H1 (cell line): ENCODE measurements around the gene EYA2. TPM values are rescaled to one million over a fixed set of nuclear protein-coding genes. Genes with fewer than 3 reads are reported as not detected.

ENCODE experiments used
- BRCA1 ChIP-seq: IDR thresholded peaks from 2 replicates; pipeline ENCODE4 v1.6.1; 2012; ENCODE audit warnings: low read depth, low read length, improper control_type of control experiment
- CHD2 ChIP-seq: IDR thresholded peaks from 2 replicates; pipeline ENCODE4 v1.6.1; 2012; ENCODE audit warnings: low read length, improper control_type of control experiment
- POLR2A ChIP-seq, 2 experiments: IDR thresholded peaks; 1 replicate in 1 of 2; 2 replicates in 1 of 2; pipeline ENCODE4 v1.6.1; 2011; ENCODE audit warnings: low read depth in 2 of 2, low read length in 2 of 2, mild to moderate bottlenecking in 2 of 2; ENCODE audit errors: control extremely low read depth in 1 of 2
- RFX5 ChIP-seq: IDR thresholded peaks from 2 replicates; pipeline ENCODE4 v1.6.1; 2011; ENCODE audit warnings: low read depth, low read length, improper control_type of control experiment, borderline replicate concordance
- TAF1 ChIP-seq: IDR thresholded peaks from 2 replicates; pipeline ENCODE4 v1.6.1; 2011; ENCODE audit warnings: mild to moderate bottlenecking, low read depth, low read length
- polyA plus RNA-seq, 7 experiments: library from polyadenylated mRNA; depleted of rRNA in 3 of 7; stranded (reverse) in 5 of 7; unstranded in 2 of 7; fragments of >200 nt in 5 of 7; fragments of 200-250 nt in 2 of 7; gene quantifications; 1 replicate in 5 of 7; 2 replicates in 1 of 7; 4 replicates in 1 of 7; pipeline versions ENCODE4 v1.2.1 to v1.2.3, GENCODE V29; 2011 to 2013; ENCODE audit warnings: missing spikeins in 2 of 7, mixed read lengths in 2 of 7
- total RNA-seq: library from RNA; stranded (reverse); fragmentation: NEBNext Ultra II Directional; extraction: Animal tissue kit (Norgen Biotek cat#: 25700); gene quantifications from 2 replicates; pipeline ENCODE4 v1.2.1, GENCODE V29; 2021
- TF ChIP-seq, protein P1 (sequence below): fragments of 300-600 bp; sonication (generic); IDR thresholded peaks from 2 replicates; pipeline ENCODE4 v1.7.1; 2012; ENCODE audit warnings: low read length, moderate library complexity, mild to moderate bottlenecking, inconsistent platforms; ENCODE audit not compliant: insufficient replicate concordance

The EYA2 gene
- total and polyA plus RNA-seq, 2 of the 8 experiments (the other 6 are each of a cell fraction or from before 2014, with no cell fraction given), result 1.6 to 1.7 TPM

GRCh38 chr20:47011984-47012383 lies 117.3 kb downstream of the EYA2 start (continued):
- TF ChIP-seq, protein P1, sequence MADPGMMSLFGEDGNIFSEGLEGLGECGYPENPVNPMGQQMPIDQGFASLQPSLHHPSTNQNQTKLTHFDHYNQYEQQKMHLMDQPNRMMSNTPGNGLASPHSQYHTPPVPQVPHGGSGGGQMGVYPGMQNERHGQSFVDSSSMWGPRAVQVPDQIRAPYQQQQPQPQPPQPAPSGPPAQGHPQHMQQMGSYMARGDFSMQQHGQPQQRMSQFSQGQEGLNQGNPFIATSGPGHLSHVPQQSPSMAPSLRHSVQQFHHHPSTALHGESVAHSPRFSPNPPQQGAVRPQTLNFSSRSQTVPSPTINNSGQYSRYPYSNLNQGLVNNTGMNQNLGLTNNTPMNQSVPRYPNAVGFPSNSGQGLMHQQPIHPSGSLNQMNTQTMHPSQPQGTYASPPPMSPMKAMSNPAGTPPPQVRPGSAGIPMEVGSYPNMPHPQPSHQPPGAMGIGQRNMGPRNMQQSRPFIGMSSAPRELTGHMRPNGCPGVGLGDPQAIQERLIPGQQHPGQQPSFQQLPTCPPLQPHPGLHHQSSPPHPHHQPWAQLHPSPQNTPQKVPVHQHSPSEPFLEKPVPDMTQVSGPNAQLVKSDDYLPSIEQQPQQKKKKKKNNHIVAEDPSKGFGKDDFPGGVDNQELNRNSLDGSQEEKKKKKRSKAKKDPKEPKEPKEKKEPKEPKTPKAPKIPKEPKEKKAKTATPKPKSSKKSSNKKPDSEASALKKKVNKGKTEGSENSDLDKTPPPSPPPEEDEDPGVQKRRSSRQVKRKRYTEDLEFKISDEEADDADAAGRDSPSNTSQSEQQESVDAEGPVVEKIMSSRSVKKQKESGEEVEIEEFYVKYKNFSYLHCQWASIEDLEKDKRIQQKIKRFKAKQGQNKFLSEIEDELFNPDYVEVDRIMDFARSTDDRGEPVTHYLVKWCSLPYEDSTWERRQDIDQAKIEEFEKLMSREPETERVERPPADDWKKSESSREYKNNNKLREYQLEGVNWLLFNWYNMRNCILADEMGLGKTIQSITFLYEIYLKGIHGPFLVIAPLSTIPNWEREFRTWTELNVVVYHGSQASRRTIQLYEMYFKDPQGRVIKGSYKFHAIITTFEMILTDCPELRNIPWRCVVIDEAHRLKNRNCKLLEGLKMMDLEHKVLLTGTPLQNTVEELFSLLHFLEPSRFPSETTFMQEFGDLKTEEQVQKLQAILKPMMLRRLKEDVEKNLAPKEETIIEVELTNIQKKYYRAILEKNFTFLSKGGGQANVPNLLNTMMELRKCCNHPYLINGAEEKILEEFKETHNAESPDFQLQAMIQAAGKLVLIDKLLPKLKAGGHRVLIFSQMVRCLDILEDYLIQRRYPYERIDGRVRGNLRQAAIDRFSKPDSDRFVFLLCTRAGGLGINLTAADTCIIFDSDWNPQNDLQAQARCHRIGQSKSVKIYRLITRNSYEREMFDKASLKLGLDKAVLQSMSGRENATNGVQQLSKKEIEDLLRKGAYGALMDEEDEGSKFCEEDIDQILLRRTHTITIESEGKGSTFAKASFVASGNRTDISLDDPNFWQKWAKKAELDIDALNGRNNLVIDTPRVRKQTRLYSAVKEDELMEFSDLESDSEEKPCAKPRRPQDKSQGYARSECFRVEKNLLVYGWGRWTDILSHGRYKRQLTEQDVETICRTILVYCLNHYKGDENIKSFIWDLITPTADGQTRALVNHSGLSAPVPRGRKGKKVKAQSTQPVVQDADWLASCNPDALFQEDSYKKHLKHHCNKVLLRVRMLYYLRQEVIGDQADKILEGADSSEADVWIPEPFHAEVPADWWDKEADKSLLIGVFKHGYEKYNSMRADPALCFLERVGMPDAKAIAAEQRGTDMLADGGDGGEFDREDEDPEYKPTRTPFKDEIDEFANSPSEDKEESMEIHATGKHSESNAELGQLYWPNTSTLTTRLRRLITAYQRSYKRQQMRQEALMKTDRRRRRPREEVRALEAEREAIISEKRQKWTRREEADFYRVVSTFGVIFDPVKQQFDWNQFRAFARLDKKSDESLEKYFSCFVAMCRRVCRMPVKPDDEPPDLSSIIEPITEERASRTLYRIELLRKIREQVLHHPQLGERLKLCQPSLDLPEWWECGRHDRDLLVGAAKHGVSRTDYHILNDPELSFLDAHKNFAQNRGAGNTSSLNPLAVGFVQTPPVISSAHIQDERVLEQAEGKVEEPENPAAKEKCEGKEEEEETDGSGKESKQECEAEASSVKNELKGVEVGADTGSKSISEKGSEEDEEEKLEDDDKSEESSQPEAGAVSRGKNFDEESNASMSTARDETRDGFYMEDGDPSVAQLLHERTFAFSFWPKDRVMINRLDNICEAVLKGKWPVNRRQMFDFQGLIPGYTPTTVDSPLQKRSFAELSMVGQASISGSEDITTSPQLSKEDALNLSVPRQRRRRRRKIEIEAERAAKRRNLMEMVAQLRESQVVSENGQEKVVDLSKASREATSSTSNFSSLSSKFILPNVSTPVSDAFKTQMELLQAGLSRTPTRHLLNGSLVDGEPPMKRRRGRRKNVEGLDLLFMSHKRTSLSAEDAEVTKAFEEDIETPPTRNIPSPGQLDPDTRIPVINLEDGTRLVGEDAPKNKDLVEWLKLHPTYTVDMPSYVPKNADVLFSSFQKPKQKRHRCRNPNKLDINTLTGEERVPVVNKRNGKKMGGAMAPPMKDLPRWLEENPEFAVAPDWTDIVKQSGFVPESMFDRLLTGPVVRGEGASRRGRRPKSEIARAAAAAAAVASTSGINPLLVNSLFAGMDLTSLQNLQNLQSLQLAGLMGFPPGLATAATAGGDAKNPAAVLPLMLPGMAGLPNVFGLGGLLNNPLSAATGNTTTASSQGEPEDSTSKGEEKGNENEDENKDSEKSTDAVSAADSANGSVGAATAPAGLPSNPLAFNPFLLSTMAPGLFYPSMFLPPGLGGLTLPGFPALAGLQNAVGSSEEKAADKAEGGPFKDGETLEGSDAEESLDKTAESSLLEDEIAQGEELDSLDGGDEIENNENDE, result no peak
- no peak for TF ChIP-seq TAF1
- no peak for TF ChIP-seq BRCA1
- no peak for TF ChIP-seq RFX5
- TF ChIP-seq POLR2A (IDR thresholded peaks at IDR 0.05; ENCODE audit: control extremely low read depth in 1 of 2, low read depth in 2 of 2, low read length in 2 of 2), result no peak
- no peak for TF ChIP-seq CHD2
- TF ChIP-seq, all 59 proteins: peak for 0
